ENCODE measurements around the gene ZNF564. TPM values are rescaled to one million over a fixed set of nuclear protein-coding genes. Genes with fewer than 3 reads are reported as not detected.
"Not testable (repeated sequence)": the region's sequence is repeated elsewhere in the genome, so short reads cannot be mapped to it uniquely, and the experiment has no call there.

Gene ZNF564
- total RNA-seq: 19.8 TPM

GRCh38 chr19:12551060-12551832, at the start of gene ZNF564:
ZNF564 (minus strand) TSS chr19:12551482; CDS start chr19:12551332, 150 bp downstream.
- H3K27ac ChIP-seq (ENCODE audit: low read depth, low read length): peak within 1 kb of the TSS; percentile 97
- peaks cover 20 to 25% (median 22%) of the 10 kb centered on the region in 3 donors for H3K4me1 ChIP-seq (ENCODE audit: control insufficient read depth in 3 of 3, insufficient read depth in 3 of 3, low read length in 3 of 3)
- peak within 1 kb of the TSS; percentile 89 to 97 (median 90) for H3K4me3 ChIP-seq (ENCODE audit: low read length in 3 of 3)
- peaks cover 0 to 4% (median 0%) of the 10 kb centered on the region in 3 donors for H3K27me3 ChIP-seq (ENCODE audit: control insufficient read depth in 3 of 3, insufficient read depth in 3 of 3, low read length in 3 of 3)
- H3K36me3 ChIP-seq (ENCODE audit: control insufficient read depth in 3 of 3, insufficient read depth in 3 of 3, low read length in 3 of 3): peaks cover 2 to 9% (median 3%) of the 10 kb centered on the region in 3 donors
- H3K9me3 ChIP-seq (ENCODE audit: control insufficient read depth in 3 of 3, low read length in 3 of 3): no peaks in the 10 kb centered on the region
- H3K9ac ChIP-seq (ENCODE audit: low read depth in 1 of 3, low read length in 3 of 3): peak within 1 kb of the TSS; percentile 92 to 97 (median 94)

GRCh38 chr19:12597594-12597993, 46.3 kb upstream of the ZNF564 start:
- Histone ChIP-seq H3K4me1 (ENCODE audit: control insufficient read depth in 3 of 3, insufficient read depth in 3 of 3, low read length in 3 of 3) (no peaks in the 10 kb centered on the region), H3K27ac (ENCODE audit: low read depth, low read length) (no peak overlapping the region), H3K9me3 (ENCODE audit: control insufficient read depth in 3 of 3, low read length in 3 of 3) (no peaks in the 10 kb centered on the region), H3K27me3 (ENCODE audit: control insufficient read depth in 3 of 3, insufficient read depth in 3 of 3, low read length in 3 of 3) (no peaks in the 10 kb centered on the region), H3K36me3 (ENCODE audit: control insufficient read depth in 3 of 3, insufficient read depth in 3 of 3, low read length in 3 of 3) (peaks cover 2 to 4% (median 4%) of the 10 kb centered on the region in 3 donors), H3K4me3 (ENCODE audit: low read length in 3 of 3) (no peak overlapping the region), H3K9ac (ENCODE audit: low read depth in 1 of 3, low read length in 3 of 3) (no peak overlapping the region)

GRCh38 chr19:12596927-12597548, 45.8 kb upstream of the ZNF564 start:
- Histone ChIP-seq H3K9ac (ENCODE audit: low read depth in 1 of 3, low read length in 3 of 3) (no peak overlapping the region), H3K4me3 (ENCODE audit: low read length in 3 of 3) (no peak overlapping the region), H3K27me3 (ENCODE audit: control insufficient read depth in 3 of 3, insufficient read depth in 3 of 3, low read length in 3 of 3) (no peaks in the 10 kb centered on the region), H3K27ac (ENCODE audit: low read depth, low read length) (no peak overlapping the region), H3K4me1 (ENCODE audit: control insufficient read depth in 3 of 3, insufficient read depth in 3 of 3, low read length in 3 of 3) (no peaks in the 10 kb centered on the region), H3K36me3 (ENCODE audit: control insufficient read depth in 3 of 3, insufficient read depth in 3 of 3, low read length in 3 of 3) (peaks cover 0 to 4% (median 2%) of the 10 kb centered on the region in 3 donors), H3K9me3 (ENCODE audit: control insufficient read depth in 3 of 3, low read length in 3 of 3) (no peaks in the 10 kb centered on the region)

- Histone ChIP-seq H3K27ac (ENCODE audit: low read depth, low read length) (no peak overlapping the region), H3K36me3 (ENCODE audit: control insufficient read depth in 3 of 3, insufficient read depth in 3 of 3, low read length in 3 of 3) (peaks cover 0 to 4% (median 2%) of the 10 kb centered on the region in 3 donors), H3K4me3 (ENCODE audit: low read length in 3 of 3) (no peak overlapping the region)
These were observed 45.2 kb upstream of the ZNF564 start for GRCh38 chr19:12596485-12596884.

GRCh38 chr19:12581100-12581499, 29.8 kb upstream of the ZNF564 start:
- H3K9ac ChIP-seq (ENCODE audit: low read depth in 1 of 3, low read length in 3 of 3): no peak overlapping the region
- no peaks in the 10 kb centered on the region for H3K27me3 ChIP-seq (ENCODE audit: control insufficient read depth in 3 of 3, insufficient read depth in 3 of 3, low read length in 3 of 3)
- no peaks in the 10 kb centered on the region for H3K4me1 ChIP-seq (ENCODE audit: control insufficient read depth in 3 of 3, insufficient read depth in 3 of 3, low read length in 3 of 3)
- peak overlapping the region in 1 of 3 donors; percentile 39 for H3K4me3 ChIP-seq (ENCODE audit: low read length in 3 of 3)
- H3K36me3 ChIP-seq (ENCODE audit: control insufficient read depth in 3 of 3, insufficient read depth in 3 of 3, low read length in 3 of 3): peaks cover 27 to 33% (median 31%) of the 10 kb centered on the region in 3 donors
- H3K9me3 ChIP-seq (ENCODE audit: control insufficient read depth in 3 of 3, low read length in 3 of 3): peaks cover 6 to 16% (median 14%) of the 10 kb centered on the region in 3 donors
- no peak overlapping the region for H3K27ac ChIP-seq (ENCODE audit: low read depth, low read length)

More at GRCh38 chr19:12596485-12596884, 45.2 kb upstream of the ZNF564 start:
- Histone ChIP-seq H3K4me1 (ENCODE audit: control insufficient read depth in 3 of 3, insufficient read depth in 3 of 3, low read length in 3 of 3) (no peaks in the 10 kb centered on the region), H3K27me3 (ENCODE audit: control insufficient read depth in 3 of 3, insufficient read depth in 3 of 3, low read length in 3 of 3) (no peaks in the 10 kb centered on the region), H3K9ac (ENCODE audit: low read depth in 1 of 3, low read length in 3 of 3) (no peak overlapping the region), H3K9me3 (ENCODE audit: control insufficient read depth in 3 of 3, low read length in 3 of 3) (no peaks in the 10 kb centered on the region)

- peaks cover 27 to 33% (median 31%) of the 10 kb centered on the region in 3 donors for H3K36me3 ChIP-seq (ENCODE audit: control insufficient read depth in 3 of 3, insufficient read depth in 3 of 3, low read length in 3 of 3)
- no peaks in the 10 kb centered on the region for H3K27me3 ChIP-seq (ENCODE audit: control insufficient read depth in 3 of 3, insufficient read depth in 3 of 3, low read length in 3 of 3)
- H3K9me3 ChIP-seq (ENCODE audit: control insufficient read depth in 3 of 3, low read length in 3 of 3): peaks cover 6 to 16% (median 14%) of the 10 kb centered on the region in 3 donors
- no peak overlapping the region for H3K4me3 ChIP-seq (ENCODE audit: low read length in 3 of 3)
- no peaks in the 10 kb centered on the region for H3K4me1 ChIP-seq (ENCODE audit: control insufficient read depth in 3 of 3, insufficient read depth in 3 of 3, low read length in 3 of 3)
- no peak overlapping the region for H3K27ac ChIP-seq (ENCODE audit: low read depth, low read length)
- H3K9ac ChIP-seq (ENCODE audit: low read depth in 1 of 3, low read length in 3 of 3): no peak overlapping the region
These were observed 29.0 kb upstream of the ZNF564 start for GRCh38 chr19:12580180-12580694.

GRCh38 chr19:12578641-12579040, 27.4 kb upstream of the ZNF564 start:
- Histone ChIP-seq H3K9me3 (ENCODE audit: control insufficient read depth in 3 of 3, low read length in 3 of 3) (peaks cover 6 to 16% (median 14%) of the 10 kb centered on the region in 3 donors), H3K36me3 (ENCODE audit: control insufficient read depth in 3 of 3, insufficient read depth in 3 of 3, low read length in 3 of 3) (peaks cover 27 to 33% (median 31%) of the 10 kb centered on the region in 3 donors), H3K9ac (ENCODE audit: low read depth in 1 of 3, low read length in 3 of 3) (no peak overlapping the region), H3K4me3 (ENCODE audit: low read length in 3 of 3) (no peak overlapping the region), H3K27me3 (ENCODE audit: control insufficient read depth in 3 of 3, insufficient read depth in 3 of 3, low read length in 3 of 3) (no peaks in the 10 kb centered on the region), H3K27ac (ENCODE audit: low read depth, low read length) (no peak overlapping the region), H3K4me1 (ENCODE audit: control insufficient read depth in 3 of 3, insufficient read depth in 3 of 3, low read length in 3 of 3) (no peaks in the 10 kb centered on the region)

- no peaks in the 10 kb centered on the region for H3K27me3 ChIP-seq (ENCODE audit: control insufficient read depth in 3 of 3, insufficient read depth in 3 of 3, low read length in 3 of 3)
- H3K9ac ChIP-seq (ENCODE audit: low read depth in 1 of 3, low read length in 3 of 3): no peak overlapping the region
- no peak overlapping the region for H3K4me3 ChIP-seq (ENCODE audit: low read length in 3 of 3)
- peaks cover 0 to 4% (median 3%) of the 10 kb centered on the region in 3 donors for H3K9me3 ChIP-seq (ENCODE audit: control insufficient read depth in 3 of 3, low read length in 3 of 3)
- H3K4me1 ChIP-seq (ENCODE audit: control insufficient read depth in 3 of 3, insufficient read depth in 3 of 3, low read length in 3 of 3): no peaks in the 10 kb centered on the region
- no peak overlapping the region for H3K27ac ChIP-seq (ENCODE audit: low read depth, low read length)
- peaks cover 5 to 11% (median 7%) of the 10 kb centered on the region in 3 donors for H3K36me3 ChIP-seq (ENCODE audit: control insufficient read depth in 3 of 3, insufficient read depth in 3 of 3, low read length in 3 of 3)
These were observed 22.8 kb upstream of the ZNF564 start for GRCh38 chr19:12574036-12574435.

- H3K9ac ChIP-seq (ENCODE audit: low read depth in 1 of 3, low read length in 3 of 3): no peak overlapping the region
- no peaks in the 10 kb centered on the region for H3K27me3 ChIP-seq (ENCODE audit: control insufficient read depth in 3 of 3, insufficient read depth in 3 of 3, low read length in 3 of 3)
- H3K4me3 ChIP-seq (ENCODE audit: low read length in 3 of 3): no peak overlapping the region
- no peaks in the 10 kb centered on the region for H3K9me3 ChIP-seq (ENCODE audit: control insufficient read depth in 3 of 3, low read length in 3 of 3)
- no peak overlapping the region for H3K27ac ChIP-seq (ENCODE audit: low read depth, low read length)
- H3K4me1 ChIP-seq (ENCODE audit: control insufficient read depth in 3 of 3, insufficient read depth in 3 of 3, low read length in 3 of 3): peaks cover 0 to 2% (median 0%) of the 10 kb centered on the region in 3 donors
- H3K36me3 ChIP-seq (ENCODE audit: control insufficient read depth in 3 of 3, insufficient read depth in 3 of 3, low read length in 3 of 3): no peaks in the 10 kb centered on the region
These were observed 16.7 kb upstream of the ZNF564 start for GRCh38 chr19:12567951-12568350.

GRCh38 chr19:12566380-12566779, 15.1 kb upstream of the ZNF564 start:
- H3K36me3 ChIP-seq (ENCODE audit: control insufficient read depth in 3 of 3, insufficient read depth in 3 of 3, low read length in 3 of 3); H3K4me3 ChIP-seq (ENCODE audit: low read length in 3 of 3); H3K27ac ChIP-seq (ENCODE audit: low read depth, low read length); H3K9ac ChIP-seq (ENCODE audit: low read depth in 1 of 3, low read length in 3 of 3); H3K4me1 ChIP-seq (ENCODE audit: control insufficient read depth in 3 of 3, insufficient read depth in 3 of 3, low read length in 3 of 3); H3K9me3 ChIP-seq (ENCODE audit: control insufficient read depth in 3 of 3, low read length in 3 of 3); H3K27me3 ChIP-seq (ENCODE audit: control insufficient read depth in 3 of 3, insufficient read depth in 3 of 3, low read length in 3 of 3): not testable (repeated sequence)

Data from skeletal muscle tissue (tissue), 4 donors.